ENCODE data around the gene NPLOC4. TPM values are rescaled to one million over a fixed set of nuclear protein-coding genes. Genes with fewer than 3 reads are reported as not detected.

Gene NPLOC4
- total and polyA plus RNA-seq, 9 of the 15 experiments (the other 6 are each of a cell fraction or from before 2014, with no cell fraction given) = 1.5 to 116 (median 64.5) TPM

DNA sequence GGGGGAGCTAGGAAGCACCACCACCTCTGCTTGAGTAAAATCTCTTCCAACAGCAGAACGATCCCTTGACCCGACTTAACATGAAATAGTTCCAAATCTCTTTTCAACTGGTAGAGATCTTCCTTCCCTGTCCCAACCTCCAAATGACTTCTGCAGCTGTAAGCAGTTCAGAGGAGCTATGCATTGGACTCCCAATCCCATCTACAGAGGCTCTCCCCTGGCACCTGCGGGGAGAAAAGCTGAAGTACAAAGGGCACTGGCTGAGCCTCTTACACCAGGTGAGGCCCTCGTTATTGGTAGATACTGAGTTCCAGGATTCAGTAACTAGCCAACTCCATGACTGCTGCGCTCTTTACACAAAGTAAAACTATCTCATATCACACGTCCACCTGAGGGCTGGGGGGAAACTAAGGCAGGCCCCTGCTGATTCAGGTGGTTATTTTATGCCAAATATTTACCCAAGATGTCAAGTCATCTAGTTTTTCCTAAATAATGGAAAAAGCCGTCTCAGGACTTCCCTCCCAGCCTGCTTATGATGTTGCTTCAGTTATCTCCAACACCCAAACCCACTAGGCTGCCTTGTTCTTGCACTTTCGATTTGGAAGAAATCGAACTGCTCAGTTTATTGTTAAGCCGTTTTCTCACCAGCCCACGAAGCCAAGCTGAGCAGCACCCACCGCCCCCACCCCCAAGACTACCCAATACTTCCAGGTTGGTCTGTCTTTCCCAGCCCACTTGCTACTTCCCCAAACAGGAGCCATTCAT is 127.5 kb downstream of the NPLOC4 start (continued):
- TF ChIP-seq ZNF778 (CRISPR knock-in tag; IDR thresholded peaks at IDR 0.05) (no peak), ETV6 (IDR thresholded peaks at IDR 0.05; ENCODE audit: borderline replicate concordance in 1 of 2, low read depth in 2 of 2, low read length in 1 of 2) (no peak), ETV6 (CRISPR knock-in tag; IDR thresholded peaks at IDR 0.05; ENCODE audit: borderline replicate concordance) (no peak), SPI1 (IDR thresholded peaks at IDR 0.05; ENCODE audit: borderline replicate concordance, low read depth, low read length) (no peak), TCFL5 (CRISPR knock-in tag; conservative IDR thresholded peaks at IDR 0.05) (no peak), ILK (tag; IDR thresholded peaks at IDR 0.05; ENCODE audit: borderline replicate concordance, low read depth) (no peak), PHF21A (IDR thresholded peaks at IDR 0.05; ENCODE audit: borderline replicate concordance, low read depth) (no peak), ARHGAP35 (IDR thresholded peaks at IDR 0.05; ENCODE audit: partially characterized antibody) (no peak), HDAC6 (IDR thresholded peaks at IDR 0.05; ENCODE audit: low read depth, low read length) (no peak), TSC22D4 (tag; IDR thresholded peaks at IDR 0.05) (no peak), SAP30 (IDR thresholded peaks at IDR 0.05; ENCODE audit: borderline replicate concordance, insufficient read depth, low read depth, low read length, poor library complexity, severe bottlenecking) (no peak), E2F3 (CRISPR knock-in tag; IDR thresholded peaks at IDR 0.05) (no peak), POLR2B (IDR thresholded peaks at IDR 0.05; ENCODE audit: low read depth, partially characterized antibody) (peak; percentile 63), MCM2 (IDR thresholded peaks at IDR 0.05; ENCODE audit: low read depth) (no peak), FOXA1 (IDR thresholded peaks at IDR 0.05; ENCODE audit: borderline replicate concordance) (no peak), NFE2L1 (tag; IDR thresholded peaks at IDR 0.05; ENCODE audit: borderline replicate concordance, low read depth) (no peak), ZNF197 (CRISPR knock-in tag; IDR thresholded peaks at IDR 0.05; ENCODE audit: low read depth) (no peak)
- TF ChIP-seq, protein P1, sequence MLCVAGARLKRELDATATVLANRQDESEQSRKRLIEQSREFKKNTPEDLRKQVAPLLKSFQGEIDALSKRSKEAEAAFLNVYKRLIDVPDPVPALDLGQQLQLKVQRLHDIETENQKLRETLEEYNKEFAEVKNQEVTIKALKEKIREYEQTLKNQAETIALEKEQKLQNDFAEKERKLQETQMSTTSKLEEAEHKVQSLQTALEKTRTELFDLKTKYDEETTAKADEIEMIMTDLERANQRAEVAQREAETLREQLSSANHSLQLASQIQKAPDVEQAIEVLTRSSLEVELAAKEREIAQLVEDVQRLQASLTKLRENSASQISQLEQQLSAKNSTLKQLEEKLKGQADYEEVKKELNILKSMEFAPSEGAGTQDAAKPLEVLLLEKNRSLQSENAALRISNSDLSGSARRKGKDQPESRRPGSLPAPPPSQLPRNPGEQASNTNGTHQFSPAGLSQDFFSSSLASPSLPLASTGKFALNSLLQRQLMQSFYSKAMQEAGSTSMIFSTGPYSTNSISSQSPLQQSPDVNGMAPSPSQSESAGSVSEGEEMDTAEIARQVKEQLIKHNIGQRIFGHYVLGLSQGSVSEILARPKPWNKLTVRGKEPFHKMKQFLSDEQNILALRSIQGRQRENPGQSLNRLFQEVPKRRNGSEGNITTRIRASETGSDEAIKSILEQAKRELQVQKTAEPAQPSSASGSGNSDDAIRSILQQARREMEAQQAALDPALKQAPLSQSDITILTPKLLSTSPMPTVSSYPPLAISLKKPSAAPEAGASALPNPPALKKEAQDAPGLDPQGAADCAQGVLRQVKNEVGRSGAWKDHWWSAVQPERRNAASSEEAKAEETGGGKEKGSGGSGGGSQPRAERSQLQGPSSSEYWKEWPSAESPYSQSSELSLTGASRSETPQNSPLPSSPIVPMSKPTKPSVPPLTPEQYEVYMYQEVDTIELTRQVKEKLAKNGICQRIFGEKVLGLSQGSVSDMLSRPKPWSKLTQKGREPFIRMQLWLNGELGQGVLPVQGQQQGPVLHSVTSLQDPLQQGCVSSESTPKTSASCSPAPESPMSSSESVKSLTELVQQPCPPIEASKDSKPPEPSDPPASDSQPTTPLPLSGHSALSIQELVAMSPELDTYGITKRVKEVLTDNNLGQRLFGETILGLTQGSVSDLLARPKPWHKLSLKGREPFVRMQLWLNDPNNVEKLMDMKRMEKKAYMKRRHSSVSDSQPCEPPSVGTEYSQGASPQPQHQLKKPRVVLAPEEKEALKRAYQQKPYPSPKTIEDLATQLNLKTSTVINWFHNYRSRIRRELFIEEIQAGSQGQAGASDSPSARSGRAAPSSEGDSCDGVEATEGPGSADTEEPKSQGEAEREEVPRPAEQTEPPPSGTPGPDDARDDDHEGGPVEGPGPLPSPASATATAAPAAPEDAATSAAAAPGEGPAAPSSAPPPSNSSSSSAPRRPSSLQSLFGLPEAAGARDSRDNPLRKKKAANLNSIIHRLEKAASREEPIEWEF (CRISPR knock-in tag; IDR thresholded peaks at IDR 0.05) = no peak
- TF ChIP-seq, protein P2, sequence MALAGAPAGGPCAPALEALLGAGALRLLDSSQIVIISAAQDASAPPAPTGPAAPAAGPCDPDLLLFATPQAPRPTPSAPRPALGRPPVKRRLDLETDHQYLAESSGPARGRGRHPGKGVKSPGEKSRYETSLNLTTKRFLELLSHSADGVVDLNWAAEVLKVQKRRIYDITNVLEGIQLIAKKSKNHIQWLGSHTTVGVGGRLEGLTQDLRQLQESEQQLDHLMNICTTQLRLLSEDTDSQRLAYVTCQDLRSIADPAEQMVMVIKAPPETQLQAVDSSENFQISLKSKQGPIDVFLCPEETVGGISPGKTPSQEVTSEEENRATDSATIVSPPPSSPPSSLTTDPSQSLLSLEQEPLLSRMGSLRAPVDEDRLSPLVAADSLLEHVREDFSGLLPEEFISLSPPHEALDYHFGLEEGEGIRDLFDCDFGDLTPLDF (CRISPR knock-in tag; IDR thresholded peaks at IDR 0.05) = 0 out of 2 replicates have a peak, but pooled peaks have one; percentile 9
- TF ChIP-seq, protein P3, sequence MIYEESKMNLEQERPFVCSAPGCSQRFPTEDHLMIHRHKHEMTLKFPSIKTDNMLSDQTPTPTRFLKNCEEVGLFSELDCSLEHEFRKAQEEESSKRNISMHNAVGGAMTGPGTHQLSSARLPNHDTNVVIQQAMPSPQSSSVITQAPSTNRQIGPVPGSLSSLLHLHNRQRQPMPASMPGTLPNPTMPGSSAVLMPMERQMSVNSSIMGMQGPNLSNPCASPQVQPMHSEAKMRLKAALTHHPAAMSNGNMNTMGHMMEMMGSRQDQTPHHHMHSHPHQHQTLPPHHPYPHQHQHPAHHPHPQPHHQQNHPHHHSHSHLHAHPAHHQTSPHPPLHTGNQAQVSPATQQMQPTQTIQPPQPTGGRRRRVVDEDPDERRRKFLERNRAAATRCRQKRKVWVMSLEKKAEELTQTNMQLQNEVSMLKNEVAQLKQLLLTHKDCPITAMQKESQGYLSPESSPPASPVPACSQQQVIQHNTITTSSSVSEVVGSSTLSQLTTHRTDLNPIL (CRISPR knock-in tag; IDR thresholded peaks at IDR 0.05) = no peak

Measured in K562 (cell line).